Measurements from ENCODE around the gene PTPRD.
"Not testable (repeated sequence)": the region's sequence is repeated elsewhere in the genome, so short reads cannot be mapped to it uniquely, and the experiment has no call there.

DNA sequence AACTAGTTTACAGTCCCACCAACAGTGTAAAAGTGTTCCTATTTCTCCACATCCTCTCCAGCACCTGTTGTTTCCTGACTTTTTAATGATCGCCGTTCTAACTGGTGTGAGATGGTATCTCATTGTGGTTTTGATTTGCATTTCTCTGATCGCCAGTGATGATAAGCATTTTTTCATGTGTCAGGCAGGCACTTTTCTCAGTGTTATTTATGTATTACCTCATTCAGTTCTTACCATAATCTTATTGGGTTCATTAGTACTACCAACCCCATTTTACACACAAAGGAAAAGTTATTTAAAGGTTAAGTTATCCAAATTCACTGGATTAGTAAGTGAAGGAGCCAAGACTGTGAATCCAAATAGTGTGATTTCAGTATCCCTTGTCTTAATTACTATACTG, 1644.5 kb downstream of the PTPRD start:
- TF ChIP-seq, protein P1, sequence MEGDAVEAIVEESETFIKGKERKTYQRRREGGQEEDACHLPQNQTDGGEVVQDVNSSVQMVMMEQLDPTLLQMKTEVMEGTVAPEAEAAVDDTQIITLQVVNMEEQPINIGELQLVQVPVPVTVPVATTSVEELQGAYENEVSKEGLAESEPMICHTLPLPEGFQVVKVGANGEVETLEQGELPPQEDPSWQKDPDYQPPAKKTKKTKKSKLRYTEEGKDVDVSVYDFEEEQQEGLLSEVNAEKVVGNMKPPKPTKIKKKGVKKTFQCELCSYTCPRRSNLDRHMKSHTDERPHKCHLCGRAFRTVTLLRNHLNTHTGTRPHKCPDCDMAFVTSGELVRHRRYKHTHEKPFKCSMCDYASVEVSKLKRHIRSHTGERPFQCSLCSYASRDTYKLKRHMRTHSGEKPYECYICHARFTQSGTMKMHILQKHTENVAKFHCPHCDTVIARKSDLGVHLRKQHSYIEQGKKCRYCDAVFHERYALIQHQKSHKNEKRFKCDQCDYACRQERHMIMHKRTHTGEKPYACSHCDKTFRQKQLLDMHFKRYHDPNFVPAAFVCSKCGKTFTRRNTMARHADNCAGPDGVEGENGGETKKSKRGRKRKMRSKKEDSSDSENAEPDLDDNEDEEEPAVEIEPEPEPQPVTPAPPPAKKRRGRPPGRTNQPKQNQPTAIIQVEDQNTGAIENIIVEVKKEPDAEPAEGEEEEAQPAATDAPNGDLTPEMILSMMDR (conservative IDR thresholded peaks at IDR 0.05; ENCODE audit: low read depth in 2 of 2): not testable (repeated sequence)
- TF ChIP-seq POLR2AphosphoS5 (IDR thresholded peaks at IDR 0.05; ENCODE audit: low read depth); JUNB (IDR thresholded peaks at IDR 0.05; ENCODE audit: unreplicated experiment); EZH2phosphoT487 (IDR thresholded peaks at IDR 0.05; ENCODE audit: unreplicated experiment); STAT1 (IDR thresholded peaks at IDR 0.05; ENCODE audit: unreplicated experiment): not testable (repeated sequence)
